Measurements from ENCODE around the gene NGF. TPM values are rescaled to one million over a fixed set of nuclear protein-coding genes. Genes with fewer than 3 reads are reported as not detected.

Gene NGF
- total RNA-seq, 1 experiment from 2014 or later, result 6.0 TPM

DNA sequence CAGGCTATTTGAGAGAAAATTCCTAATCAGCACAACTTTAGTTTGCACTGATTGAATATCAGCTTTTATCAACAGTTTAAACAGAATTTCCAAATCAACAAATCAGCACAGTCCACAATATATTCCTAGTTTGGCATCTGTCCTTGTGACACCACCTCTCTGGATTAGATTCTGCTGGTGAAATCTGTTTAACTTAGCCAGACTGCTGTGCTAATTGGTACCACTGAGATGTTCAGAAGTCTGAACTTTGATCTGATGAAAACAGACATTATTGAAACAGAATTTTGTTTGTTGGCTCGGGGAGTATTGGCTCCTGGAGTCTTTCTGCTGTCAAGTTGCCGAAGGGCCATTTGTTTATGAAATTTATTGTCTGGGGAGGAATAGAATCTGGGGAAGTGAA, 17.0 kb upstream of the NGF start:
- H3K27ac ChIP-seq, result no peak overlapping the region
- no peaks in the 10 kb centered on the region; the same call in 1 of the 2 replicates for H3K9me3 ChIP-seq (replicated peaks)
- H3K4me3 ChIP-seq, result no peak overlapping the region
- H3K36me3 ChIP-seq, result no peaks in the 10 kb centered on the region
- H3K27me3 ChIP-seq (replicated peaks), result no peaks in the 10 kb centered on the region
- no peak for DNase-seq (ENCODE audit: low read depth in 1 of 2, low spot score in 2 of 2)
- H3K4me1 ChIP-seq (replicated peaks), result peaks cover 9% of the 10 kb centered on the region; the same call in 1 of the 2 replicates

DNA sequence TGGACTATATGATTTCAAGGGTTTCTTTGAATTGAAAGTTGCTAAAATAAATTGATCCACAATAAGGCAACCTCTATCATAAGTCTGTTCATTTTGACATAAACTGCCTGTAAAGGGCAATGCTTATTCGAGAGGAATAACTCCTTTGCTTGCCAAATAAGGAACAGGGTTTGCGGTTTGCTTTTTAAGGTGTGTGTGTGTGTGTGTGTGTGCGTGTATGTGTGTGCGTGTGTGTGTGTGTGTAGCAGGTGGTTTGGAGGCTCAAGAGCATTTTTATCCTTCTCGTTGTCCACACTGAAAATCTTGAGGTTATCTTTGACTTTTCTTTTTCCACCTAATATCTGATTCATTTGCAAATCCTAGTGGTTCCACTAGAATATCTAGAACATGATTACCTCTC, 13.1 kb upstream of the NGF start:
- Histone ChIP-seq H3K27ac (no peak overlapping the region), H3K9me3 (replicated peaks) (no peaks in the 10 kb centered on the region), H3K36me3 (no peaks in the 10 kb centered on the region), H3K27me3 (replicated peaks) (no peaks in the 10 kb centered on the region), H3K4me1 (replicated peaks) (peaks cover 2% of the 10 kb centered on the region; the same call in 1 of the 2 replicates), H3K4me3 (no peak overlapping the region)
- DNase-seq (ENCODE audit: low read depth in 1 of 2, low spot score in 2 of 2), result no peak

DNA sequence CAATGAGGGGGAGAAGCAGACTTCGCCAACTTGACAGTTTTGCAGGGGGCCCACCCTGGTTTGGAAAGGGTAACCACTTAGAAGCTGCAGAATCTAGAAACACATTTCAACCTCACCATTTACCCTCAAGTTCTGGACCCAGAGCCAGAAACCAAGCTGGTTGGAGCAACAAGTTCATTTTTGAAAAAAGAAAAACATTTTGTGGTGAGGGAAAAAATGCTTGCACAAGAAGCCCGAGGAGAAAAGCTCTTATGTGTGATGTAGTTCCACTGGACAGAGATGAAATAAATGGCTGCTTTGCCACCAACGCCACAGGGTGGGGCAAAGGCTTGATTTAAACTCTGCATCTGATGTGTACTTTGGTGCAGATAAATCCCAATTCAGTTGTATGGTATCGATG, 10.6 kb upstream of the NGF start:
- Histone ChIP-seq H3K4me1 (replicated peaks) (peaks cover 1% of the 10 kb centered on the region), H3K4me3 (no peak overlapping the region), H3K9me3 (replicated peaks) (no peaks in the 10 kb centered on the region), H3K27me3 (replicated peaks) (no peaks in the 10 kb centered on the region), H3K27ac (no peak overlapping the region), H3K36me3 (no peaks in the 10 kb centered on the region)
- DNase-seq (ENCODE audit: low read depth in 1 of 2, low spot score in 2 of 2), result no peak

DNA sequence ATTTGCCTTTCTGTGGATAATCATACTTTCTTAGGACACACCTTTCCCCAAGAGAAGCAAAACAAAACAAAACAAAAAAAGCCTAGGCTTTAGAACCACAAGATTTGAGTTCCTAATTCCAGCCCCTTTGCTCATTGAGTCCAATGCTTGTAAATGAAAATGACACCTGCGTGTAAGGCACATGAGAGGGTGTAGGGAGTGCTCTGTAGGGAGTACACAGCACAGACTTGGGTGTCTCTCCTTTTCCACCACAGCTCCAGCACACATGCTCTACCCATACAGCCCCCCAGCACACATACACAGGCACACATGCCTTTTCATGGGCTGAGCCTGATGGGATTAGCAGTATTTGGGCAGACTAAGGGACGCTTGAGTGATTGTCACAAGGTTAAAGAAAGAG, 9.2 kb upstream of the NGF start:
- no peaks in the 10 kb centered on the region for H3K36me3 ChIP-seq
- DNase-seq (ENCODE audit: low read depth in 1 of 2, low spot score in 2 of 2), result no peak
- H3K4me1 ChIP-seq (replicated peaks), result peaks cover 8% of the 10 kb centered on the region
- H3K27ac ChIP-seq, result no peak overlapping the region
- H3K27me3 ChIP-seq (replicated peaks), result no peaks in the 10 kb centered on the region
- no peak overlapping the region for H3K4me3 ChIP-seq
- H3K9me3 ChIP-seq (replicated peaks), result no peaks in the 10 kb centered on the region

DNA sequence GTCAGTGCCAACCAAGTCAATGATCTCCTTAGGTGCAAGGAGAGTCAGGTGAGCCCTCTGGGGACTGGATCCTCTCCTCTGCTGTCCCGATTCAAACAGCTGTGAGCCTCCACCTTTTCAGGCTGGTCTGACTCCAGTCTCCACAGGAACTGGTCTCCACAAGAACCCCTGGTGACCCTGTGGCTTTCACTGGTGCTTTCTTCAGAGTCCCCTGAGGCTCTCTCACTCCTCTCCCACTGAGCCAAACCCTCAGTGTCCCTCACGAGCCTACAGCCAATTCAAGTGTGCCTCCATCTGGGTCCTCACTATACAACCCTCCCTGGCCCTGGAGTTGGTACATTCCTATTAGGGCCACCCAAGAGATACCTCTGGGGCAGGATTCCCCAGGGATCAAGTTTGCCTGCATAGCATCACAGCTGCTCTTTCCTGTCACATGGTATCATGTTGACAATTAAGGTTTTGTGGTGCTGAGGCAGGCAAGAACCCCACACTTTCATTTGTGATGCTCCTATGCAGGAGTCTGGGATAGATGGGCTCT, 5.2 kb upstream of the NGF start:
- H3K4me3 ChIP-seq, result no peak overlapping the region
- H3K9me3 ChIP-seq (replicated peaks), result no peaks in the 10 kb centered on the region

DNA sequence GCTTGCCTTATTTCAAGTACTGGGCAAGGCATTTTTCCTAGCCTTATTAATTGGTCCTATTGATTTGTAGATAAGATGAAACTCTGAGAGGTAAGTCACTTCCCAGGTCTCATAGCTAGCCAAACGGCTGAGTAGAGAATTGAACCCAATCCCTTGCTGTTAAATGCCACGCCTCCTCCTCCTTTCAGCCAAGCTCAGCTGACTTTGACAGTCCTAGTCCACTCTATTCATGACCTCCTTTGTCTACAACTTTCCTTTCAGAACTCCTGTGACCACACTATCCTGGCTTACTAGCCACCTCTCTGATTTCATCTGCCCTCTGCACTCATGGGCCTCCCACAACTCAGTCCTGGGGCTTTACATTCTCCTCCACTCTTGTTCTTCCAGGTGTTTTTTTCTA, 3.9 kb upstream of the NGF start:
- Histone ChIP-seq H3K9me3 (replicated peaks) (0 out of 2 replicates have a peak, but pooled peaks cover 2% of the 10 kb centered on the region), H3K36me3 (no peaks in the 10 kb centered on the region; the same call in 1 of the 2 replicates), H3K27me3 (replicated peaks) (no peaks in the 10 kb centered on the region), H3K27ac (no peak overlapping the region), H3K4me3 (no peak overlapping the region), H3K4me1 (replicated peaks) (peaks cover 16% of the 10 kb centered on the region)
- DNase-seq (ENCODE audit: low read depth in 1 of 2, low spot score in 2 of 2), result no peak

More for the DNA sequence above, 5.2 kb upstream of the NGF start:
- DNase-seq (ENCODE audit: low read depth in 1 of 2, low spot score in 2 of 2), result peak; percentile 53 to 63
- H3K4me1 ChIP-seq (replicated peaks), result peaks cover 8% of the 10 kb centered on the region
- H3K27ac ChIP-seq, result no peak overlapping the region
- no peaks in the 10 kb centered on the region for H3K36me3 ChIP-seq
- no peaks in the 10 kb centered on the region for H3K27me3 ChIP-seq (replicated peaks)

DNA sequence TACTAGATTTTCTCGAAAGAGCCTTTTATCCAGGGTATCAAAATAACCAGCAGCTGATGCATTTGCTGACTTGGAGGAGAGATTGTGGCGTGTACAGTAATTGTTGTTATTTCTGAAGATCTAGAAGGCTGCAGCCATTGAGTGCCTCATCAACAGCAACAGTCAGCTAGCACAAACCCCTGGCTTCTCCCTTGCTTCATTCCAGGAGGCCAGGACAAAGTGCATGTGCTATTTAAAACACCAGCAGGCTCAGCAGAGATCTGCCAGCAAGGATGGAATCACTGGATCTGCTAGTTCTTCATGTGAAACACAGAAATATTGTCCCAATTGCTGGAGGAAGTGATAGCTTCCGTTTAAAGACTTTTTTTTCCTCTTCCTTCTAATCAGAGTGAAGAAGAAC, 2.8 kb upstream of the NGF start:
- DNase-seq (ENCODE audit: low read depth in 1 of 2, low spot score in 2 of 2), result no peak
- H3K4me1 ChIP-seq (replicated peaks), result peaks cover 21% of the 10 kb centered on the region
- H3K9me3 ChIP-seq (replicated peaks), result 0 out of 2 replicates have a peak, but pooled peaks cover 2% of the 10 kb centered on the region
- no peak overlapping the region for H3K4me3 ChIP-seq
- H3K27me3 ChIP-seq (replicated peaks), result no peaks in the 10 kb centered on the region
- no peaks in the 10 kb centered on the region; the same call in 1 of the 2 replicates for H3K36me3 ChIP-seq
- no peak overlapping the region for H3K27ac ChIP-seq

DNA sequence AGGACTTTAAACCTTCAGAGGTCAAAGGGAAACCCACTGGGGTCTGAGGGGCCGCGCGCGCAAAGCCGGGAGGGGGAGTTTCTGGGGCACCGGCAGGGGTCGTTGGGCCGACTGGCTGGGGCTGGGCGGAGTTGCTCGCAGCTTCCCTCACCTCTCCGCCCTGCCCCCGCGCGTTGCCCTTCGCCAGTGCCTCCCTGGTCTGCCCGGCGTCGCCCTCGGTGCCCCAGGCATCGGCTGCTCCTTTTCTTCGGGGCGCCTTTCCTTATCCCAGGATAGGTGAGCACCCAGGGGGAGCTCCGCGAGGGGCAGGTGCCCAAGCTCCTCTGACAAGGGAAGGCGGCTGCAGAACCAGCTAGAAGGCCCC, 390 bp upstream of the NGF start:
- Histone ChIP-seq H3K36me3 (no peaks in the 10 kb centered on the region; the same call in 1 of the 2 replicates), H3K27me3 (replicated peaks) (no peaks in the 10 kb centered on the region), H3K27ac (no peak overlapping the region), H3K9me3 (replicated peaks) (0 out of 2 replicates have a peak, but pooled peaks cover 2% of the 10 kb centered on the region), H3K4me1 (replicated peaks) (peaks cover 24% of the 10 kb centered on the region), H3K4me3 (no peak overlapping the region)
- DNase-seq (ENCODE audit: low read depth in 1 of 2, low spot score in 2 of 2), result no peak

DNA sequence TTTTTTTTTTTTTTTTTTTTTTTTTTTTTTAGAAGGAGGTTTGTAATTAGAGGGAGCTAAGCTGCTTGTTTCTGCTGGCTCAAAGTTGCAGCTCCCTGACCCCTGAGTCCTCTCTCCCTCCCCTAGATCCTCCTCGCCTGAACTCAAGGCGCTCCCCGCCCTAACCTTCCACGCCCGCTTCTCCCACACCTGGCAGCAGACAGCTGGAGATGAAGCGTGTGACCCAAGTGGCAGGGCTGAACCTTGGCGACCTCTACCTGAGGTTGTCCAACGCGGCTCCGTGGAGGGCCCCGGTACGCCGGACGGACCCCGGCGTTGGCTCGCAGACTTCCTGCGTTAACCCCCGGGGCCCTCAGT, 795 bp downstream of the NGF start:
- H3K9me3 ChIP-seq (replicated peaks), result 0 out of 2 replicates have a peak, but pooled peaks cover 2% of the 10 kb centered on the region
- H3K4me1 ChIP-seq (replicated peaks), result peaks cover 30% of the 10 kb centered on the region
- no peaks in the 10 kb centered on the region for H3K27me3 ChIP-seq (replicated peaks)
- H3K36me3 ChIP-seq, result no peaks in the 10 kb centered on the region; the same call in 1 of the 2 replicates
- DNase-seq (ENCODE audit: low read depth in 1 of 2, low spot score in 2 of 2), result no peak
- peak overlapping the region; percentile 40 for H3K27ac ChIP-seq
- peak overlapping the region; percentile 71 for H3K4me3 ChIP-seq

DNA sequence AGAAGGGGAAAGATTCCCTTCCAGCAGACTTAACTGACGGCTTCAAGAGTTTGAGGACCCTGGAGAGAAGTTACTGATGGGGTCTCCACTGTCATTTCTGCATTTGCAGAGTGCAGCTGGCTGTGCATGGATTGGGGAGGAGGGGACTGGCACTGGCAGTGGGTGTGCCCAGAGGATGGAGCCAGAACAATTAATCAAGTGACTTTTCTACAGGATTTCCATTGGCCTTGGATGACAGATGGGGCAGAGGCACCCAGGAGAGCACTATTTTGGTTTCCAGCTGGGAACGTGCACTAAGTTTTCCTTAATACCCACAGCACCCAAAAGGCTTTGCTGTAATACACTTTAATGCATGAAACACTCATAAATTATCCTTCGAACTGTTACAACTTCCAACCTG, 1.3 kb downstream of the NGF start:
- Histone ChIP-seq H3K4me3 (no peak overlapping the region), H3K9me3 (replicated peaks) (0 out of 2 replicates have a peak, but pooled peaks cover 2% of the 10 kb centered on the region), H3K36me3 (no peaks in the 10 kb centered on the region; the same call in 1 of the 2 replicates), H3K4me1 (replicated peaks) (peaks cover 35% of the 10 kb centered on the region), H3K27ac (no peak overlapping the region), H3K27me3 (replicated peaks) (no peaks in the 10 kb centered on the region)
- no peak for DNase-seq (ENCODE audit: low read depth in 1 of 2, low spot score in 2 of 2)

DNA sequence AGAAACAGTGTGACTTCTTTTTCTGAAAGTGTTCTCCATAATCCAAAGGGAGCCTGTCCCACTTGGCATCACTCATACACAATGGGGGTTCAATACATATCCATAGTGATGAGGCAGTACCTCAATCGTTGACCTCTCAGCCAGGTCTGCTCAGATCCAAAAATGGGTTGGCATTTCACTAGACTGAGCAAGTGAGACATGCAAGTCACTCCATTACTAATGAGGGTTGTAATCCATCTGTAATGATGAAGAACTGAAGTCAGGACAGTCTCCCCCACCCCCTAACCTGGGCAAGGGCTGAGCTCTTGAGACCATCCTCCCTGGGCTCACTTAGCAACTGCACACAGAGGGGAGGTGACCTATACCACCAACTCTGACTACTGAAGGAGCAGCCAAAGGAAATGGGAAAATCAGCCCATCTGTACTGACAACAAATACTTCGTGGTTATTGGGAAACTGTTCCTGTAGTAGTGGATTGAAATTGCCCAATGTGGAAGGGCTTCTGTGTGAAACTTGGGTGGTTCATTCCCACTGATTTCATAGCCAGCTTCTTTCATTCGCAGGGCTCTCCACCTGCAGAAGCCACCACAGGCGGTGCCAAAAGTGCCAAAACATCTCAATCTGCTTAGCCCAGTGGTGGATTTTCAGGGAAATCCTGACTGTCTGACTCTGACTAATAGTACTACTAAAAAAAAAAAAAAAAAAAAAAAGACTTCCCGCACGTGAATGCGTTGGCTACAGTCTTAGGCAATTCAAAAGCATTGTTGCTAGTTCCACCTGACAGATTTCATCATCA, 5.0 kb downstream of the NGF start:
- H3K36me3 ChIP-seq, result no peaks in the 10 kb centered on the region; the same call in 1 of the 2 replicates
- H3K4me3 ChIP-seq, result no peak overlapping the region
- DNase-seq (ENCODE audit: low read depth in 1 of 2, low spot score in 2 of 2), result no peak
- no peaks in the 10 kb centered on the region for H3K27me3 ChIP-seq (replicated peaks)
- H3K9me3 ChIP-seq (replicated peaks), result 0 out of 2 replicates have a peak, but pooled peaks cover 2% of the 10 kb centered on the region
- H3K4me1 ChIP-seq (replicated peaks), result peaks cover 57% of the 10 kb centered on the region
- H3K27ac ChIP-seq, result no peak overlapping the region; the same call in 1 of the 2 replicates

DNA sequence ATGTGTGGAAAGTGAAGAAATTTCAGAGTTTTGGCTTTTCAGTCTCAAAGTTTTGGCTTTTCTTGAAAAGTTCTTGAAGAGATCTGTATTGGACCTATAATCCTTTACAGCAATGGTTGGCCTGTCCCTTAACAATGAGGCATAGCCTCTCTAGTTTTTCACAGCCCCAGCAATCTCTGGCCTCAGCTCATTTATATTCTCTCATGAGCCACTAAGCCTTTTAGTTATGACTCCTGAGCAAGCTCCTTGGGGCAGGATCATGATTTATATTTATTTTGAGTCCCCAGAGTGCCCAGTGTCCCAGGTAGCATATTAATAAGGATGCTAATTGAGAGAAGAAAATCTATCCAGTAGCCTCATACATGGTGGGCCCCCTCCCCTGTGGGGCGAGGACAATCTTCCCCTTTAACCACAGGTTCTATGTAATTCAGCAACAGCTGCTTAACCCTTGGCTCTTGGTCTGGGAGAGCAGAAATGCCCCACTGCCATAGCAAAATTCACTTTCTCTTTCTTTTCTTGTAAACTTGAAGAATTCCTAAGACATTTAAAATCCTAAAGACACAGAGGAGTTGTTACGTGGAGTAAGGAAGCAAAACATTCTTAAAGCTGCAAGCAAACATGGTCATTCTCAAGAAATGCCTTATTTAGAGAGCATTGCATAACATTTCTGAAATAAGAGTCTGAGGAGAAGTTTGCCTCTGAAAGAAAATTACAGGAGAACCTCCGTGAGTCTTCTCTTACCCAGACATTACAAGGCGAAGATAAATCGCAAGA, 6.3 kb downstream of the NGF start:
- H3K27me3 ChIP-seq (replicated peaks), result no peaks in the 10 kb centered on the region
- no peaks in the 10 kb centered on the region for H3K9me3 ChIP-seq (replicated peaks)
- DNase-seq (ENCODE audit: low read depth in 1 of 2, low spot score in 2 of 2), result peak in 1 of 2 experiments; percentile 52
- no peak overlapping the region for H3K4me3 ChIP-seq
- peak overlapping the region; percentile 82 for H3K27ac ChIP-seq
- H3K36me3 ChIP-seq, result no peaks in the 10 kb centered on the region
- H3K4me1 ChIP-seq (replicated peaks), result peaks cover 50% of the 10 kb centered on the region

DNA sequence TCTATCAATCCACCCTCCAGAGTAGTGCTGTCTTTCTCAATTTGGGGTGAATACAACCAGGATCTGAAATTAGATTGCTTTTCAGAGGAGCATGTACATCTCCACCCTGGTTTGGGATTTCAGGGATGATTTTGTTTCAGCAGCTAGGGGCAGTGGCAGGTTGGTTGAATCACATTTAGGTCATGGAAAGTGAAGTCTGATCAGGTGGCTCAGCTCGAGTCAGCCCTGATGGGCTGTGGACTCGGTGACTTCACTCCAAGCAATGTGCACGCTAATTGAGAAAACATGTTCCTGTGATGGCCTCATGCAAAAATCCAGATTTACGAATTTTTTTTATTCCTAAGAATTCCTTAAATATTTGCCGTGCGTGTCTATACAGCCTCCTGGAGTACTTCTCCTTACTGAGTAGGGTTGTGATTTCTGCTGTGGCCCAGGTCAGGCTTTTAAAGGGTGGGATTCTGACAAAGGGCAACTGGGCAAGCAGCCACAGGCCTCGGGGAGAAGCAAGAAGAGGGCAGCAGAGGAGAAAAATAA, 7.5 kb downstream of the NGF start:
- no peaks in the 10 kb centered on the region for H3K9me3 ChIP-seq (replicated peaks)
- no peak overlapping the region for H3K4me3 ChIP-seq
- peak overlapping the region; percentile 82 for H3K27ac ChIP-seq
- no peaks in the 10 kb centered on the region for H3K27me3 ChIP-seq (replicated peaks)
- H3K4me1 ChIP-seq (replicated peaks), result peaks cover 54% of the 10 kb centered on the region
- H3K36me3 ChIP-seq, result no peaks in the 10 kb centered on the region
- peak; percentile 87 to 92 for DNase-seq (ENCODE audit: low read depth in 1 of 2, low spot score in 2 of 2)

All from SJSA1 (cell line).